GM18867 (cell line): ENCODE measurements around the gene RSPRY1.

Source experiments
- ATAC-seq: cut with Tn5 transposase; IDR thresholded peaks from one replicate; pipeline ENCODE4 v1.9.1; 2021; ENCODE audit warnings: mild to moderate bottlenecking, moderate library complexity; ENCODE audit not compliant: unreplicated experiment

The RSPRY1 gene

DNA sequence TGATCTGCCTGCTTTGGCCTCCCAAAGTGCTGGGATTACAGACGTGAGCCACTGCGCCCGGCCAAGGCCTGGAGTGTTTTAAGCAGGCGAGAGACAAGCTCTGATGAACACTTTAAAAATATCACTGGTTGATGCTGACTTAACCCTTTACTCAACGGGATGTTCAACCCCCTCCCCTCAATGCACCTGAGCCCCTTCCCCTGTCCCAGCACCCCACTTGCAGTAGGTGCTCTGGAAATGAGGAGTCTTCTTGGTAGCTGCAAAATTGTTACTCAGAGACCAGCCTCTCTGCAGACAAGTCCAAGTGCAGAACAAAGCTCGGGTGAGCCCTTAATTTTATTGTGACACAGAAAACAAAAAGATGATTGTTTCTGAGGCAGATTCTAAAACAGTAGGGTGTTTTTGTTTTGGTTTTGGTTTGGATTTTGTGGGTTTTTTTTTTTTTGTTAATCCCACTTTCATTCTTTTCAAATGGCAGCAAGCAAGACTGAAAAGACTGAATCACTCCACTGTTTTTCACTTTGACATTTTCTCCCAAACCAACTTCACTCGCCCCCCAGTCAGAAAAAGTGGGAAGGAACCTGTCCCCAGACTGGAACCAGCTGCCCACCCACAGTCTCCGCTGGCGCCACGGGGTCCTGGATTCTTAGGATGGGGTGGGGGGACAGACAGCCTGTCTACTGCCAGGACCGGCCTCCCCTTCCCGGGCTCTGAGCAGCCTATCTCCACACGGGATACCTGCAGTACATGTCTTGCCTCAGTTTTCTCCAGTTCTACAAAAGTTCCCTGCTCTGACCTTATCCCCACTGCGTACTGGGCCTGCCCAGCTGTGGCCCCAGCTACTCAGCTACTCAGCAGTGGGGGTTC, 103.5 kb downstream of the RSPRY1 start:
- ATAC-seq = no peak
